Erythroblast (primary cell): ENCODE measurements around the gene EXOC6B.

Experiments
- GATA1 ChIP-seq: IDR thresholded peaks from 2 replicates; pipeline ENCODE4 v1.6.1; 2011; ENCODE audit warnings: low read depth, mild to moderate bottlenecking, control low read depth, low read length, moderate library complexity
- POLR2A ChIP-seq: IDR thresholded peaks from 2 replicates; pipeline ENCODE4 v1.6.1; 2011; ENCODE audit warnings: mild to moderate bottlenecking, low read length

- no peak for TF ChIP-seq POLR2A
- no peak for TF ChIP-seq GATA1
Observed at GRCh38 chr2:72788756-72789155, 37.1 kb downstream of the EXOC6B start.
